Measurements from ENCODE around the gene C1orf21.

Gene C1orf21

DNA sequence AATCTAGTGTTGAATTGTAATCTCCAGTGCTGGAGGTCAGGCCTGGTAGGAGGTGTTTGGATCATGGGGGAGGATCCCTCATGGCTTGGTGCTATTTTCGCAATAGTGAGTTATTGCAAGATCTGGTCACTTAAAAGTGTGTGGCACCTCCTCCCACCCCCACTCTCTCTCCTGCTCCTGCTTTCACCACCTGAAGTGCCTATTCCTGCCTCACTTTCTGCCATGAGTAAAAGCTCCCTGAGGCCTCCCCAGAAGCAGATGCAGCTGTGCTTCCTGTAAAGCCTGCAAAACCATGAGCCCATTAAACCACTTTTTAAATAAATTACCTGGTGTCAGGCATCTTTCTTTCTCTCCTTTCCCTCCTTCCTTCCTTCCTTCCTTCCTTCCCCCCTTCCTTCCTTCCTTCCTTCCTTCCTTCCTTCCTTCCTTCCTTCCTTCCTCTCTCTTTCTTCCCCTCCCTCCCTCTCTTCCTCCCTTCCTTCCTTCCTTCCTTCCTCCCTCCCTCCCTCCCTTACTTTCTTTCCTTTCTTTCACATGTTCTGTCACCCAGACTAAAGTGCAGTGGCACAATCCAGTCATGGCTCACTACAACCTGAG lies 172.4 kb downstream of the C1orf21 start:
- DNase-seq = no peak

DNA sequence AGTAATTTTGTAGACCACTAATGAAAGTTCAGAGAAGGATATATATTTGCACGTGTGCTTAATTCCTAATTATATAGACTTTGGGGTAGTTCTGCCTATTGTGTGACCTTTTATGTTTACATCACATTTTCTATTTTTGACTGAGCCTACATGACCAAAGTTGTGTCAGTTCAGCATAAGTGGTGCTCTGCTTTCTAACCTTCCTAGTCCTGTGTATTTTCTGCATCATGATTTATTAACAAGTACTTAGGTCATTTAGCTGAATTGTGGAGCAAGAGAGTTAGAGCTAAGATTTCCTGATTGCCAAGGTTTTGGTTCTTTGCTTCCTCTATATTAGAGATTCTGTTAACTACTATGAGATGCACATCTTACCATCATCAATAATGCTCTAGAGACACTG lies 176.0 kb downstream of the C1orf21 start:
- peak; percentile 23 to 80 (median 54) for DNase-seq

DNA sequence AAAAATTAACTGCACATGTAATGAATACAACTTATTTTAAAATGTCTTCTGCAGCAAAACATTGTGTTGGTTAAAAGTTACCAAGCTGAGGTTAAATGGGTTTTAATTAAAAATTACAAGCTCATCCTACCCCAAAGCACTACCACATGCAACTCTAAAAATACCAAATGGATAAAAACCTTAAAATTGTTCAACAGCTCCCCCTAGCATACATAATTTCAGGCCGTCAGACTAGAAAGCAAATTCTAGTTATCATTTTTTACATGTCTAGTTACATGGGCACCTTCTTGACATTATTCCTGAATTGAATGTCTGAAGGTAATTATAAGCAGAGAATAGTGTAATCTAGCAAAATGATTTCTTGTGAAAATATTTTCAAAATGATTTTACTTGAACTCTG lies 176.5 kb downstream of the C1orf21 start:
- DNase-seq = peak; percentile 12 to 59 (median 22)

DNA sequence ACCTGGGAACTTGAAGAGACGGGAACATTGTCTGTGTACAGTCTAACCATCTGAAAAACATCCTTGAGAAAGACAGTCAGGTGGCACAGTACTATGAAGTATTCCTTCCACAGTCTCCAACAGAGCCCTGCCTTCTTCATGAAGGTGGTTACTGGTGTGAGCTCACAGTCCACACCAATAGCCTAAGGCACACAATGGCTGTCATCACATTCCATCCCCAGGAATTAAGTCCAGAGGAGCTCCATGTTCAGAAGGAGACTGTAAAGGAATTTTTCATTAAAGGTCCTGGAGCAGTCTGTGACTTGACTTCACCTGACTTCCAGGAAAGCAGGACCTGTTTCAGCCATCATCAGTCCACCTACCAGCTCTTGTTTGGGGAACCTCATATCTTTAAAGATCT lies 180.2 kb downstream of the C1orf21 start:
- DNase-seq = no peak

DNA sequence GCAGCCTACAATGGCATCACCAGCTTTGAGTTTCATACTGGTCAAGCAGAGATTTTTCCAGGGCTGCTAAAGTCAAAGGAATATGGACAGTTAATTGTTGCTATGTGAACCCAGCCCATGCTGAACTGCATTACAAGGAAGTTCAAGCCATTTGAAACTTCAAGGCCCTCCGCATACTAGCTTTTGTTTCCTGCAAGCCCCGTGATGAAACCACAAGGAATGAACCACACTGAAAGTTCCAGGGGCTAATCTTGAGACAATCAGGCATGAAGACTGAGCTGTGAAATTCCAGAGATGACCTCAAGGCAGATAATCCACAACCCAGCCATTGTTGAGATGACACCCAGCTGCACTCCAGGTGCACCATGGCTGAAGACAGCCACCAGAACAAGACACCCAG lies 180.8 kb downstream of the C1orf21 start:
- DNase-seq = peak in 3 of 4 experiments; percentile 28 to 60 (median 48)

DNA sequence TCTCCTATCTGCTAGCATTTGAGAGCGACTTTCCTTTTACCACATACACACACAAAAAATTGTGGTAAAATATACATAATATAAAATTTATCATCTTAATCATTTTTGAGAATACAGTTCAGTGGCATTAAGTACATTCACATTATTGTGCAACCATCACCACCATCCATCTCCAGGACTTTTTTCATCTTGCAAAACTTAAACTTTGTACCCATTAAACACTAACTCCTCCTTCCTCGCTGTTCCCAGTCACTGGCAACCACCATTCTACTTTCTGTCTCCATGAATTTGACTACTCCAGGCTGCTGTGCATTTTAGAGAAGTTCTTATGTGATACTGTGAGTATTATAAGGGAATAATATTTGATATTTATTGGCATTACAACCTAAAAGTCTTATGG lies 181.3 kb downstream of the C1orf21 start:
- no peak for DNase-seq

DNA sequence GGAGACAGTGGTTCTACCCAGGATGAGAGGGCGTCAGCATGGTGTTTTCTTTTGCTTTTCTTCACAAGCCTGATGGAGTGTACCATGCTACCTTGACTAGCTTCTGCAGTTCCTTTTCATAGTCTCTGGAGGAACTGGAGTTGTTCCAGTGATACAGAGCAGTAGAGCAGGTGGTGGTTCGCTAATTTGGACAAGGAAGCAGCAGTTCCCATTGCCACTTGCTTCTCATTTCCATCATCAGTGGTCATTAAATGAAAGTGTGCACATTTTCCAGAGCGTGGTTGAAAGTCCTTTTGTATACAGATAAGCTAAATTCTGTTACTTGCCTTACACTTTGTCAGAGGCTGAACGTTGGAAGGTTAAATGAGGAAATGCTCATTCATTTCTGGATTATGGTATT lies 182.3 kb downstream of the C1orf21 start:
- DNase-seq = no peak

DNA sequence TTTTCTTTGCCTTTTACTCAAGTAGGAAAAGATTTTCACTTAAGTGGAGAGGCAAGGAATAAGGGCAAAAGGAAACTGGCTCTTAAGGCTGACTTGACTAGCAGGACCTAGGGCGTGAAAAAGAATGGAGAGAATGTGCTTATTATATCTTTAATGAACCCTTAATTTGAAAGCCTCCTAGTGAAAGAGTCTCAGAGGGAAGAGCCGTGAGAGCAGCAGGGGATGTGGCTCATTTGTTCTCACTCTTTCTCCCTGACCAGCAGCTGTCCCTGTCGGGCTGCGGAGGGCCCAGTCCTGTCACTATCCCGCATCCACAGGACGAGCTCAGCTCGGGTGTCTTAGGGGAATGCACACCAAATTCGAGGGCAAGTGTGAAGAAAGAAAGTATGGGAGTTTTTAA lies 187.8 kb downstream of the C1orf21 start:
- no peak for DNase-seq

DNA sequence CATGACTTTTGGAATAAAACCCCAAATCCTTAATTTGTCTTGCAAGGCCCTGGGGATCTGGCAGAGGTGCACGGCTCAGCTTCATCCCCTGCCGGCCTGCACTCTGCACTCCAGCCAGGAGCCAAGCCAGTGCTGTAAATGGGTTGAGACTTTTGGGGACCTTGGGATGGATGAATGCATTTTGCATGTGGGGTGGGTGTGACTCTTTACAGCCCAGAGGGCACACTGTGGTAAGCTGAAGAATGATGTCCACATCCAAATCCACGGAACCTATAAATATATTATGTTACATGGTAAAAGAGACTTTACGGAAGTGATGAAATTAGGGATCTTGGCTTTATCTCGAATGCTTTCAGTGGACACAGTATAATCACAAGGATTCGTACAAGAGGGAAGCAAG lies 190.0 kb downstream of the C1orf21 start:
- DNase-seq = no peak

DNA sequence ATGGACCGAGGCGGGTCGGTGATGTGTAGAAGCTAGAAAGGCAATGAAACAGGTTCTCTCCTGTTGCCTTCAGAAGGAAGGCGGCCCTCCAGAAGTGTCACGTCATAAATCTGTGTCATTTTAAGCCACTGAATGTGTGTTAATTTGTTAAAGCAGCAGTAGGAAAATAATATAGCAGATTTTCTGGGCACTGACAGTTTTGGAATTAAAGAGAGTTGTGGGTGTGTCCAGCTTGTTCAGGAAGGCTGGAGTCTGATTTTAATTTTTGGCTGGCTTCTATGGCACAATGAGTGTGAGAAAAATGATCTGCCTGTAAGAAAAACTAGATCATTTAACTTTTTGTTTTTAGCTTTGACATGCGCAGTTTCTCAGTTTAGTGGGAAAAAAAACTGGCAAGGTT lies 190.5 kb downstream of the C1orf21 start:
- no peak for DNase-seq

DNA sequence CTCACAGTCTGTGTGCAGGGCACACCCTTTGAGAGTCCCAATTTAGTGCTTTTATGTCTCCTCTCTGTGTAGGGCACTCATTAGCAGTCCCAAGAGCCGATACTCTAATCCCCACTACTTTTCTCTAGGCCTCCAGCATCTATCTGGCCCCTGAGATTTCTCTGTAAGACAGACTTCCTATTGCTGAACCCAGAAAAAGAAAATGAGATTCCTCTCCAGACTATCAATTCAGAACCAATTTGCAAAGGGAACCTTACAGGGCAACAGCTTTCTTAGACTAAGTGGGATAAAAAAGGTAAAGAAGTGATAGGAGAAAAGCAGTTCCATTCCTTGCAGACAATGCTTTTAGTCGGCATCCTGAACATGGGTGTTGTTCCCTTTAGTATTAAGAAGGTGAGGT lies 195.6 kb downstream of the C1orf21 start:
- no peak for DNase-seq

DNA sequence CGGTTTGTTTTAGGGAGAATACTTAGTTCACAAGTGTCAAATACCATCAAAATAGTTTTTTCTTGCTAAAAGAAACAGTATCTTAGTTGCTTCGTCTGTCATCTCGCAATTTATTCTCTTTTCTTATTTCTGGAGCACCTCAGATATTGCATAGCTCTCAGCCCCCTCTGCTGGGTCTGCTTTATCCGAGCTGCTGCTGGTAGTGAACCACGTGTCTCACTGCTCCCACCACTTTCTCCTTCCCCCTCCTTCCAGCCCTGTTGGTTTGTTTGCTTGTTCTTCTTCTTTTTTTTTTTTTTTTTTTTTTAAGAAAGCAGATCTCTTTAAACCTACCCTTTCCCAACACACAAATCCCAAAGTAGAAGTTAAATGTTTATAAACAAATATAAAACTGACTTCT lies 197.0 kb downstream of the C1orf21 start:
- peak in 3 of 4 experiments; percentile 51 to 68 (median 52) for DNase-seq

DNA sequence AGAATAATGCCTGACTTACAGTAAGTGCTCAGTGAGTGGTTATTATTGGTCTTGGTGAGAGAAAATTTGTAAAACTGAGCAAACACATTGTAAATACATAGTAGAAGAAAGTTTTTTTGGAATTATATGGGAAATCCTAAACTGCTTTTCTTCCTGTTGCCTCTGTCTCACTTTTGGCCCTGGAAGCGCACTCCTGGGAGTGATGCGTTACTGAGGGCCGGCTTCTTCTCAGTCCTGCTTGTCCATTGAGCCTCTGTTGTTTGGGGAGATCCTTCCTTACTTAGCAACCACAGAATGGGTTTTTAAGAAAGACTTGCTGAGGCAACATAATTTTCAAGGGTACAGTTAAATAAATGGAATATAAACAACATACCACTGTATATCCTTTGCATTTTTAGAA lies 201.9 kb downstream of the C1orf21 start:
- no peak for DNase-seq

DNA sequence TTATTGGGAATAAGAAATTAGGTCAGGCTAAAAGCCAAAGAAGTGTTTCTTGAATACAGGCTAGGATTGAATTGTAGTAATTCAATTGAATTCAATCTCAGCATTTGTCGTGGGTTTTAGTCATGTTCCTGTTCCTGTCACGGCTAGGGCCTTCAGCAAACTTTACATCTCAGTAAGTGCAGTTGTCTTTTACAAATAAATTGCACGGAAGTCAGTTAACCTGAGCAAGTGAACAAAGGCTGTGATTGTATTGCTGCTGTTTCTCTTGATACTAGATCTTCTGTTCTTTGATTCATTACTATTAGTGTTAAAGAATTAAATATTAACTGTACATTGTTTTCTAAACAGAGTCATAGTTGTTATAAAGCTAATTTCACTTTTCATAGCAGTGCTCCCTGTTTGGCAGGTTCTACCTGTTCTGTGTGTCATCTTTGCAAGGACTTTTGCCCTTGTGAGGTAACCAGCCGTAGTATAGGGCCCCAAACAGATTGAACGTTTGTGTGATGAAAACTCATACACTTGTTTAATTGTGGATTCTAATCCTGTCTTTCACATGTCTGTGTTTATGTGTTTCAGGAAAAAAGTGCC lies 203.4 kb downstream of the C1orf21 start:
- DNase-seq = no peak

DNA sequence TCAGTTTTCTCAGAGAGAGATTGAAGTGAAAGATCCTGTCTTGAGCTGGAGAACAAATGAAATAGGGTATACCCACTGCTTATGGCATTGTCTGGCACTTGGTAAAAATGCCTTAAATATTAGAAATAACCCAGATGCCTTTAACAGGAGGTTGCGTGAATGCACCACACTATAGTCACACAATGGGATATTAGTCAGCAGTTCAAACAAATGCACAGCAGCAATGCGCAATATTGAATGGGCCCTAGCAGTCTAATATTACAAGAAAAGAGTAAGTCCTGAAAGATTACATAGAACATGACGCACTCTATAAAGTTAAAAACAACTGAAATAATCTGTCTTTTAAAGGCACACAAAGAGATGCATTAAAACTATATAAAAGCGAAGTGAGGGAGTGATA lies 206.8 kb downstream of the C1orf21 start:
- DNase-seq = no peak

DNA sequence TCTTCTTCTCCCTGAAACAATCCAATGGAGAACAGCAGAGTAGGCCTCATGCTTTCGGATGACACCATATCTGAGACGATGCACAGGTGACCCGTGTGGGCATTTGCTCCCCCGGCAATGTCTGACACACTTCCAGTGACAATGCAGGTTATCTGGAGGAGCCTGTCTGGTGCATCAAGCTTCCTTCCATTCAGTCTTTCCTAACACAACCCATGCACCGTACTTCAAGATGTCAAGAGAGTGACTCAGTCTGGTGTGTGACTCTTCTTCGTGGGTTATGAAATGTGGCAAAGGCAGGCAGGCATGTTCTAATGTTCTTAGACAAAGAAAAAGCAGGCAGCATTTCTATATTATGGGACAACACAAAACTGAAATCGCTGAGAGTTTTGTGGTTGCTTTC lies 208.8 kb downstream of the C1orf21 start:
- peak; percentile 62 to 87 (median 74) for DNase-seq

DNA sequence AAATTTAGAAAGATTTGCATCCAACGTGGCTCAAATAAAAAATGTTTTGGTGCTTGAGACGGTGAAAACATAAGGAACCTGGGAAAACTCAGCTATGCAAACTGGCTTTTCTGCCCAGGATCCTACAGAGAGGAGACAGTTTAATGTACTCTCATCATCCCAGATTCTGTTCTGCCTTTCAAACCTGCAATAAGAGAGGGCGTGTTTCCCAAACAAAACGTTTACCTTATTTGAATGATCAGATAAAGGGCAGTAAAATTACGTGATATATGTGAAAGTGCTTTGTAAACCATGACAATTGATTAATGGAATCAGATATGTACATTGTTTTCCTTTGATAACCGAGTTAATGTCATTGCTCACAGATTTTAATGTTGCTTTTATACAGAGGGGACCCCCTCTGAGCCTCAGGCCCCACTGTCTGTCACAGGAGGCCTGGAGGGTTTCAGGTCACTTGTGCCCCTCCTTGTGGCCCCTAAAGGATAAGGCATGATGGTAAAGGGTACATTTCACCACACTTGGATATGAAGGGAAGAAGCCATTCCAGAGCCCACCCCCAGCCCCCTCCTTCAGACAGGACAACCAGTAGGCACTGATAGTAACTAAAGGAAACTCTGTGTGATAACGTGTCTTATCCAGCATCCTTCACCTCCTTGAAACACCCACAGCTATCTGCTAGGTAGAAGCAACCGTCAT lies 210.3 kb downstream of the C1orf21 start:
- DNase-seq = no peak

DNA sequence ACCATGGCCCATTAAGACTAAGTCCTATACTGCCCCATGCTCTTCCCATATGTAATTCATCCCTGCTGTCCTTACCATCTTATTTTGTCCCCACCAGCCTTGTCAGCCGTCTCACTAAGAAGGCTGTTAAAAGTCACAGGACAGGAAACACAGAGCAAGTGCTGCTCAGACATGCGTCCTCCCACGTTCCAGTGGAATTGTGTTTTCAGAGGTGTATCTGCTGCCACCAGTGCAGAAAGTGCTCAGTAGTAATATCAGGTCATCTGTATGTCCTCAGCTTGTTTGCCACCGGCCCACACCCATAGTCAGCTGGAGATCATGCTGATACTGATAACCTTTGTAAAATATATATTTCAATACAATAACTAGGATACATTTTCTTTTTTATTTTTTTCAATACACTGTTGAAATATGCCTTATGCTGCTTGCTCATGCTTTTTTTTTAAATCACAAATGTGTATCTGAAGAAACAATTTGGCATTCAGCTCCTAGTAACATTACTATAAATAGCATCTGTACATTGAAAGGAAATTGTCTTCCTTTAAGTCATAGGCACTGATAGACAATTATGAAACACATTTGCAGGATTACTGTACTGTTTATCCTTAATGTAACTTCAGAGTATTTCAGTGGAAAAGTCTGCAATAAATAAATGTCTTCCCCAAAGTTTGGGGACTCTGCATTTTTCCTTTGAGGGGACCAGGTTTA lies 211.0 kb downstream of the C1orf21 start:
- DNase-seq = peak; percentile 55 to 76 (median 70)

DNA sequence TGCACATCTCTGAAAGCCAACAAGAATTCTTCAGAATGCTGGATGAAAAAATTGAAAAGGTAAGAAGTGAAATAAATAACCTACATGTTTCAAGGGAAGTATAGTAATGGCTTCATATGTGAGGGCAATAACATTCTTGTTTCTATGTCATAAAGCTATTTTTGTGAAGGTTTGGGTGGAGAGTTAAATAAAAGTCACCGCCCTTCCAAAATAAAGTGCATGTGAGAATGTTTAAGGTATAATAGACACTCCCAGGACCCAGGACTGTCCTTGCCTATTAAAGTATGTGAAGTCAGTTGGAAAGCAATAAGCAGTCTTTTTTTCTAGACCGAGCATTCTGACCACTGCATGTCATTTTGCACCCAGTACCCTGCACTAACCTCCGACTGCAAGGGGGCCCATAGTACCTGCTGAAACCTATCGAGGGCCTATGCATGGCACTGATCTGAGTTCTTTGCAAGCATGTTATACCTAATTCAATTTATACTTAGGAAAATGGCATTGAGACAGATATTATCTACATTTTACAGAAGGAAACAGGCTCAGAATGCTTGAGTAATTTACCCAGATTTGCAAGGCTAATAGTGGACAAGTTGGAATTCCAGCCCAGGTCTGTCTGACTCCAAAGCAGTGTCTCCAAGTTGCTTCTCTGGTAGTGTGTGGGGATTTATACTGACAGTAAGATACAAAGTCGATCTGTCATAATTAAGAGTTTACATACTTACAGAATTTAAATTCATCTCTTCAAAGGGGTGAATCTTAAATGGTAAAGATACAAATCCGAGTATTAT lies 211.8 kb downstream of the C1orf21 start:
- DNase-seq = no peak

DNA sequence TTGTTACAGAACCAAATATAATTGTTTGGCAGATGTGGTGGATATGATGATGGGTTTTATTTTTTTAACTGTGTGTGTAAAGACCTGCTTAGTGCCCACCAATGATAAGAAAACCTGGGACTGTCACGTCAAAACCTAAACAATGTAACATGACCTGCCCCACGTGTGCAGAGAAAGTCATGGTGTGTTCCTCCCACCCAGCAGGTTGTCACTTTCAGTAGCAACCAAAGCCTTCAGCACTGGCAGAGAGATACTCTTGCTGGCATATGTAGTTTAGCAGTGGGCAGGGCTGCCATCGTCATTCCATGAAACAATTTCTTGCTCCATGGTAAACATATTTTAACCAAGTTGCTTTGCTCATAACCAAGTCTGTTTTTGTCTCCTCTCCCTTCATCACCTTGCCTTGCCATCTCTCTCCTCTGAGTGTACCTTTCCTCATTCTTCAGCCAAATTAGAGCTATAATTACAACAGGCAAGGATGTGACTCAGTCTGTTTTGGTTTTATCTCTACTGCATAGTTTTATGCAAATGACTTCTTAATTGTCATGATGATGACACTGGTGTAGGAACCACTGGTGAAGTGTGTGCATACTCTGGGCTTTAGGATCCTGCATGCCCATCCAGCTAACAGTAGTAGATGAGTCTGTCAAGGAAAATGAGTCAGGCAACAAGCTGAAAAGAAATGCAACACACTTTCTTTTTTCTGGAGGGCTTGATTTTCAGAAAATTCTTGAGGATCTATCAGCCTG lies 217.5 kb downstream of the C1orf21 start:
- DNase-seq = no peak

DNA sequence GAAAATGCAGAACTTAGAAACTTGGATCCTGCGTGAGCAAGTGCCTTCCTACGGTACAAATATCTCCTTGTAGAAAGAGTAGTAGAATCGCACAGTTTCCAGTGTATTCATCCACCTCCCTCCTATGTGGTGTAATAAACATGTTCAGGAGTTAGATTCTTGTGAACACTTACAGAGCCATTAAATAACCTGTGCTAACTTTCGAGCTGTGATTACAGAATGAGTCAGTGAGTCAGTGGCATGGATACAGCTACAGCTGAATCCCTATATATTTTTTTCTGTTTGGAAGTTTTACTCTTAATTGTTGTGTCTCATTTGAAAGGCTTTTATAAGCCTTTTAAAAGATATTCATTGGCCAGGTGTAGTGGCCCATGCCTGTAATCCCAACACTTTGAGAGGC lies 219.1 kb downstream of the C1orf21 start:
- no peak for DNase-seq

DNA sequence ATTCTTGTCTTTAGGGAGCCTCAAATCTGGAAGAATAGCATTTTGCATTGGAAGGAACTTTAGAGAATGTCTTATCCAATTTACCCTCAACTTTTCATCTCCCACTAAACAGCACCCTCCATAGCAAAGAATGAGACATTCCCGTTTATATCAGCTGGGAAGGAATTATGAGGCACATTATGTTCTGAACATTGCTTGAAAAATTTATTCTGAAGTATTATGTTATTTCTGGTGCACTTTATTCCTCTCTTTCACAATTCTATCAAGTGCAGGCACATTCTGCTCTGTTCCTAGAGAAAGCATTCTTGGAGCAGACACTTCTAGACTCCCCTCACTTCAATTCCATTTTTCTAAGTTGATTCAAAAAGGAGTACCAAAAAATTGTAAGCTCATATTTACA lies 220.0 kb downstream of the C1orf21 start:
- DNase-seq = no peak

All from suppressor macrophage (primary cell).